ENCODE data around the gene ABCB11. TPM values are rescaled to one million over a fixed set of nuclear protein-coding genes. Genes with fewer than 3 reads are reported as not detected.

The ABCB11 gene
- total RNA-seq, 1 experiment from 2014 or later, result 0.05 TPM

- DNase-seq (ENCODE audit: low read depth, low spot score) (no peak), ATAC-seq (no peak)
- intact Hi-C loops (cut with micrococcal nuclease; ENCODE audit: unreplicated experiment) (no loop called here), in situ Hi-C loops (cut with HindIII; ENCODE audit: low pct_unique_long_range_greater_than_20kb, low sequenced_read_pairs) (no loop called here)
- H3K9me3 ChIP-seq (ENCODE audit: control insufficient read depth, insufficient read depth, low read depth, low read length), result no peaks in the 10 kb centered on the region
- POLR2A ChIA-PET, result no interaction called here
- H3K27me3 ChIP-seq (ENCODE audit: control insufficient read depth, insufficient read depth, low read length), result no peaks in the 10 kb centered on the region
- H3K4me3 ChIP-seq (ENCODE audit: low read depth in 2 of 2, low read length in 2 of 2), result no peak overlapping the region
- no peaks in the 10 kb centered on the region for H3K36me3 ChIP-seq (ENCODE audit: control insufficient read depth, insufficient read depth, low read length)
- TF ChIP-seq TCF7L2 (IDR thresholded peaks at IDR 0.05; ENCODE audit: low read depth, low read length) (no peak), POLR2AphosphoS5 (IDR thresholded peaks at IDR 0.05; ENCODE audit: low read depth, low read length) (no peak), REST (IDR thresholded peaks at IDR 0.05; ENCODE audit: insufficient read depth in 1 of 2, low read depth in 2 of 2, low read length in 1 of 2) (no peak), SIN3A (IDR thresholded peaks at IDR 0.05; ENCODE audit: borderline replicate concordance, insufficient read depth, low read depth, low read length) (no peak), CTCF (IDR thresholded peaks at IDR 0.05) (no peak)
- CTCF ChIA-PET, result no interaction called here
- no TSS peak for BruUV-seq (replicated peaks)
- H3K4me1 ChIP-seq (ENCODE audit: control insufficient read depth, insufficient read depth, low read length), result no peaks in the 10 kb centered on the region
- no peak overlapping the region for H3K27ac ChIP-seq (ENCODE audit: low read length)
Observed at GRCh38 chr2:169071455-169071854, 40.3 kb upstream of the ABCB11 start.

- CTCF ChIA-PET, result no interaction called here
- ATAC-seq, result no peak
- intact Hi-C loops (cut with micrococcal nuclease; ENCODE audit: unreplicated experiment) (no loop called here), in situ Hi-C loops (cut with HindIII; ENCODE audit: low pct_unique_long_range_greater_than_20kb, low sequenced_read_pairs) (no loop called here)
- POLR2A ChIA-PET, result no interaction called here
- no peak for TF ChIP-seq POLR2AphosphoS5 (IDR thresholded peaks at IDR 0.05; ENCODE audit: low read depth, low read length)
- no peak for TF ChIP-seq REST (IDR thresholded peaks at IDR 0.05; ENCODE audit: insufficient read depth in 1 of 2, low read depth in 2 of 2, low read length in 1 of 2)
- TF ChIP-seq CTCF (IDR thresholded peaks at IDR 0.05), result no peak
- no peak for TF ChIP-seq SIN3A (IDR thresholded peaks at IDR 0.05; ENCODE audit: borderline replicate concordance, insufficient read depth, low read depth, low read length)
- no peak for TF ChIP-seq TCF7L2 (IDR thresholded peaks at IDR 0.05; ENCODE audit: low read depth, low read length)
- Histone ChIP-seq H3K36me3 (ENCODE audit: control insufficient read depth, insufficient read depth, low read length) (no peaks in the 10 kb centered on the region), H3K4me3 (ENCODE audit: low read depth in 2 of 2, low read length in 2 of 2) (peak overlapping the region in 1 of 2 experiments; percentile 17; a peak in 1 of 4 replicates), H3K27me3 (ENCODE audit: control insufficient read depth, insufficient read depth, low read length) (no peaks in the 10 kb centered on the region), H3K9me3 (ENCODE audit: control insufficient read depth, insufficient read depth, low read depth, low read length) (no peaks in the 10 kb centered on the region), H3K4me1 (ENCODE audit: control insufficient read depth, insufficient read depth, low read length) (no peaks in the 10 kb centered on the region), H3K27ac (ENCODE audit: low read length) (no peak overlapping the region)
- no peak for DNase-seq (ENCODE audit: low read depth, low spot score)
- BruUV-seq (replicated peaks), result no TSS peak
Observed at GRCh38 chr2:169069833-169070232, 38.7 kb upstream of the ABCB11 start.
